Measurements from ENCODE around the gene ABCB10.

The ABCB10 gene

DNA sequence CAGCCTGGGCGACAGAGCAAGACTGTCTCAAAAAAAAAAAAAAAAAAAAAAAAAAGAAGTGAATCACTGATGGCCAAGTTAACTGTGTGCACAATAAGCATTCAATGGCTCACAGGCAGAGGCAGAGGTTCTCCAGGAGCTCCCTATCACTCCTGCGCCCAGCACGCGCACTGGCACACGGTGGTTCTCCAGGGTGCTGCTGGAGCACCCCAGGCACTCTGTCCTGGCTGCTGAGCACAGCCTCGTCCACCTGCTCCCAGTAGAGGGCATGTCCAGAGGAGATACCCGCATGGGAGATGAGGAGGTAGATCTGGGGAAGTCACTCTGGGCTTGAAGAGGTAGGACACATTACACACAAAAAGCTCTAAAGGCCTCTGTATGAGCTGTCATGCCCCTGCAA, 28.9 kb downstream of the ABCB10 start:
- H3K4me3 ChIP-seq (ENCODE audit: low read depth in 1 of 2, low read length in 2 of 2): no peak overlapping the region
- no peak overlapping the region for H3K9ac ChIP-seq (ENCODE audit: low read depth, low read length)
- H3K27me3 ChIP-seq (ENCODE audit: insufficient read depth, low read length, poor library complexity): no peaks in the 10 kb centered on the region
- no peak overlapping the region for H3K27ac ChIP-seq (ENCODE audit: low read length)
- no peak overlapping the region for H2AFZ ChIP-seq (ENCODE audit: low read depth, low read length)
- H3K9me3 ChIP-seq (ENCODE audit: insufficient read depth, low read length, severe bottlenecking): no peaks in the 10 kb centered on the region
- H3K4me2 ChIP-seq (ENCODE audit: insufficient read depth, low read length): no peak overlapping the region
- H3K36me3 ChIP-seq (ENCODE audit: insufficient read depth, low read length): peaks cover 67% of the 10 kb centered on the region
- no peak for DNase-seq
- ATAC-seq (ENCODE audit: insufficient read depth, low read depth): no peak
- H3K4me1 ChIP-seq (ENCODE audit: insufficient read depth, low read length): no peaks in the 10 kb centered on the region
- no peaks in the 10 kb centered on the region for H4K20me1 ChIP-seq (ENCODE audit: insufficient read depth, low read length)
- no peak for TF ChIP-seq EZH2 (IDR thresholded peaks at IDR 0.05; ENCODE audit: borderline replicate concordance, low read depth, low read length, severe bottlenecking)
- TF ChIP-seq, protein P1, sequence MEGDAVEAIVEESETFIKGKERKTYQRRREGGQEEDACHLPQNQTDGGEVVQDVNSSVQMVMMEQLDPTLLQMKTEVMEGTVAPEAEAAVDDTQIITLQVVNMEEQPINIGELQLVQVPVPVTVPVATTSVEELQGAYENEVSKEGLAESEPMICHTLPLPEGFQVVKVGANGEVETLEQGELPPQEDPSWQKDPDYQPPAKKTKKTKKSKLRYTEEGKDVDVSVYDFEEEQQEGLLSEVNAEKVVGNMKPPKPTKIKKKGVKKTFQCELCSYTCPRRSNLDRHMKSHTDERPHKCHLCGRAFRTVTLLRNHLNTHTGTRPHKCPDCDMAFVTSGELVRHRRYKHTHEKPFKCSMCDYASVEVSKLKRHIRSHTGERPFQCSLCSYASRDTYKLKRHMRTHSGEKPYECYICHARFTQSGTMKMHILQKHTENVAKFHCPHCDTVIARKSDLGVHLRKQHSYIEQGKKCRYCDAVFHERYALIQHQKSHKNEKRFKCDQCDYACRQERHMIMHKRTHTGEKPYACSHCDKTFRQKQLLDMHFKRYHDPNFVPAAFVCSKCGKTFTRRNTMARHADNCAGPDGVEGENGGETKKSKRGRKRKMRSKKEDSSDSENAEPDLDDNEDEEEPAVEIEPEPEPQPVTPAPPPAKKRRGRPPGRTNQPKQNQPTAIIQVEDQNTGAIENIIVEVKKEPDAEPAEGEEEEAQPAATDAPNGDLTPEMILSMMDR (IDR thresholded peaks at IDR 0.05; ENCODE audit: borderline replicate concordance, extremely low read depth, low read length, poor library complexity, severe bottlenecking): no peak
- H3K79me2 ChIP-seq (ENCODE audit: insufficient read depth, low read length): no peaks in the 10 kb centered on the region

- no peak overlapping the region for H3K9ac ChIP-seq (ENCODE audit: low read depth, low read length)
- ATAC-seq (ENCODE audit: insufficient read depth, low read depth) (no peak), DNase-seq (no peak)
- no peaks in the 10 kb centered on the region for H3K9me3 ChIP-seq (ENCODE audit: insufficient read depth, low read length, severe bottlenecking)
- no peaks in the 10 kb centered on the region for H3K79me2 ChIP-seq (ENCODE audit: insufficient read depth, low read length)
- H3K4me2 ChIP-seq (ENCODE audit: insufficient read depth, low read length): no peak overlapping the region
- H3K27me3 ChIP-seq (ENCODE audit: insufficient read depth, low read length, poor library complexity): no peaks in the 10 kb centered on the region
- no peak overlapping the region for H3K27ac ChIP-seq (ENCODE audit: low read length)
- no peak overlapping the region for H3K4me3 ChIP-seq (ENCODE audit: low read depth in 1 of 2, low read length in 2 of 2)
- no peaks in the 10 kb centered on the region for H4K20me1 ChIP-seq (ENCODE audit: insufficient read depth, low read length)
- peaks cover 72% of the 10 kb centered on the region for H3K36me3 ChIP-seq (ENCODE audit: insufficient read depth, low read length)
- H3K4me1 ChIP-seq (ENCODE audit: insufficient read depth, low read length): no peaks in the 10 kb centered on the region
- TF ChIP-seq, protein P1 (IDR thresholded peaks at IDR 0.05; ENCODE audit: borderline replicate concordance, extremely low read depth, low read length, poor library complexity, severe bottlenecking): no peak
- no peak for TF ChIP-seq EZH2 (IDR thresholded peaks at IDR 0.05; ENCODE audit: borderline replicate concordance, low read depth, low read length, severe bottlenecking)
- no peak overlapping the region for H2AFZ ChIP-seq (ENCODE audit: low read depth, low read length)
Observed at GRCh38 chr1:229526695-229527094, 31.8 kb downstream of the ABCB10 start.

DNA sequence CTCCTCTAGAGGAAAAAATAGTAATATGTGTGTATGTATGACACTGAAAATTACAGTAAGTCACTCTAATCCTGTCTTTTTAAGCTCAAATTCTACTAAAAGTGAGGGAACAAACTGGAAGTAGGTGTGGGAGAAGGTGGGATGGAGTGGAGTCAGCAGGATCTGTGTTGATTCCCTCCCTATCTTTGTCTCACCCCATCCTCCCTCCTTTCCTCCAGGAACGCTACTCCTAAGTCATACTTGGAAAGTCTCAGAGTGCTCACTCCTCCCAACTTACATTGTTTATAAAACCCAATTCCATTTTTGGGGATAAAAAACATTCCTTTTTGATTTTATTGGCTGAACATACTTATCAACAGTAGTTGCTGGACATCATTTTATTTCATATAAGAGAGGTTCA, 35.5 kb downstream of the ABCB10 start:
- no peak overlapping the region for H3K9ac ChIP-seq (ENCODE audit: low read depth, low read length)
- H3K9me3 ChIP-seq (ENCODE audit: insufficient read depth, low read length, severe bottlenecking): no peaks in the 10 kb centered on the region
- no peak overlapping the region for H2AFZ ChIP-seq (ENCODE audit: low read depth, low read length)
- DNase-seq: no peak
- H3K4me3 ChIP-seq (ENCODE audit: low read depth in 1 of 2, low read length in 2 of 2): no peak overlapping the region
- no peaks in the 10 kb centered on the region for H3K27me3 ChIP-seq (ENCODE audit: insufficient read depth, low read length, poor library complexity)
- no peaks in the 10 kb centered on the region for H4K20me1 ChIP-seq (ENCODE audit: insufficient read depth, low read length)
- TF ChIP-seq, protein P1 (IDR thresholded peaks at IDR 0.05; ENCODE audit: borderline replicate concordance, extremely low read depth, low read length, poor library complexity, severe bottlenecking): no peak
- no peak for TF ChIP-seq EZH2 (IDR thresholded peaks at IDR 0.05; ENCODE audit: borderline replicate concordance, low read depth, low read length, severe bottlenecking)
- no peaks in the 10 kb centered on the region for H3K79me2 ChIP-seq (ENCODE audit: insufficient read depth, low read length)
- H3K4me1 ChIP-seq (ENCODE audit: insufficient read depth, low read length): no peaks in the 10 kb centered on the region
- ATAC-seq (ENCODE audit: insufficient read depth, low read depth): no peak
- H3K27ac ChIP-seq (ENCODE audit: low read length): no peak overlapping the region
- peaks cover 60% of the 10 kb centered on the region for H3K36me3 ChIP-seq (ENCODE audit: insufficient read depth, low read length)
- H3K4me2 ChIP-seq (ENCODE audit: insufficient read depth, low read length): no peak overlapping the region

All from DND-41 (cell line).